ENCODE results near the gene PRODH2. TPM values are rescaled to one million over a fixed set of nuclear protein-coding genes. Genes with fewer than 3 reads are reported as not detected.

The PRODH2 gene
- total and polyA plus RNA-seq, 2 donors (not counting 3 experiments of a cell fraction or from before 2014, with no cell fraction given) = not detected

- H3K27me3 ChIP-seq (ENCODE audit: control insufficient read depth in 2 of 2, insufficient read depth in 2 of 2, low read length in 2 of 2) = no peaks in the 10 kb centered on the region
- no peak overlapping the region for H3K9ac ChIP-seq (replicated peaks; ENCODE audit: extremely low read depth, insufficient read depth, low read length)
- dilution Hi-C loops (cut with MboI; ENCODE audit: extremely low pct_ligation_motif_present, low sequenced_read_pairs) (no loop called here), intact Hi-C loops (cut with micrococcal nuclease) (no loop called here)
- H4K20me1 ChIP-seq (replicated peaks; ENCODE audit: control insufficient read depth, extremely low read depth, insufficient read depth, low read length) = no peaks in the 10 kb centered on the region
- H3K79me2 ChIP-seq (ENCODE audit: control insufficient read depth, insufficient read depth, low read length) = no peaks in the 10 kb centered on the region
- peaks cover 3 to 6% of the 10 kb centered on the region in 2 experiments for H3K36me3 ChIP-seq (ENCODE audit: control insufficient read depth in 2 of 2, extremely low read depth in 1 of 2, insufficient read depth in 2 of 2, low read length in 2 of 2)
- no peak overlapping the region for H2AFZ ChIP-seq (ENCODE audit: low read depth, low read length)
- H3K9me1 ChIP-seq (replicated peaks; ENCODE audit: control insufficient read depth, extremely low read depth, insufficient read depth, low read length) = no peaks in the 10 kb centered on the region
- no peak overlapping the region for H3K4me2 ChIP-seq (ENCODE audit: insufficient read depth, low read length)
- CTCF ChIA-PET = no interaction called here
- TF ChIP-seq JUN (IDR thresholded peaks at IDR 0.05; ENCODE audit: borderline replicate concordance, insufficient read depth, insufficient read length, low read depth) = no peak
- TF ChIP-seq, protein P1, sequence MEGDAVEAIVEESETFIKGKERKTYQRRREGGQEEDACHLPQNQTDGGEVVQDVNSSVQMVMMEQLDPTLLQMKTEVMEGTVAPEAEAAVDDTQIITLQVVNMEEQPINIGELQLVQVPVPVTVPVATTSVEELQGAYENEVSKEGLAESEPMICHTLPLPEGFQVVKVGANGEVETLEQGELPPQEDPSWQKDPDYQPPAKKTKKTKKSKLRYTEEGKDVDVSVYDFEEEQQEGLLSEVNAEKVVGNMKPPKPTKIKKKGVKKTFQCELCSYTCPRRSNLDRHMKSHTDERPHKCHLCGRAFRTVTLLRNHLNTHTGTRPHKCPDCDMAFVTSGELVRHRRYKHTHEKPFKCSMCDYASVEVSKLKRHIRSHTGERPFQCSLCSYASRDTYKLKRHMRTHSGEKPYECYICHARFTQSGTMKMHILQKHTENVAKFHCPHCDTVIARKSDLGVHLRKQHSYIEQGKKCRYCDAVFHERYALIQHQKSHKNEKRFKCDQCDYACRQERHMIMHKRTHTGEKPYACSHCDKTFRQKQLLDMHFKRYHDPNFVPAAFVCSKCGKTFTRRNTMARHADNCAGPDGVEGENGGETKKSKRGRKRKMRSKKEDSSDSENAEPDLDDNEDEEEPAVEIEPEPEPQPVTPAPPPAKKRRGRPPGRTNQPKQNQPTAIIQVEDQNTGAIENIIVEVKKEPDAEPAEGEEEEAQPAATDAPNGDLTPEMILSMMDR (IDR thresholded peaks at IDR 0.05; ENCODE audit: extremely low read depth in 1 of 2, insufficient read depth in 1 of 2, low read depth in 1 of 2, low read length in 2 of 2) = no peak
- no peak for TF ChIP-seq FOS (IDR thresholded peaks at IDR 0.05; ENCODE audit: borderline replicate concordance, insufficient read depth, low read length)
- no peak for TF ChIP-seq MYC (IDR thresholded peaks at IDR 0.05; ENCODE audit: low read depth, low read length)
- no peak for TF ChIP-seq EZH2 (IDR thresholded peaks at IDR 0.05; ENCODE audit: borderline replicate concordance, low read depth, low read length, severe bottlenecking)
- no peak for TF ChIP-seq POLR2A (IDR thresholded peaks at IDR 0.05; ENCODE audit: low read depth, low read length)
- TF ChIP-seq MAX (IDR thresholded peaks at IDR 0.05; ENCODE audit: insufficient read depth, insufficient read length) = no peak
- no peak for TF ChIP-seq GATA2 (IDR thresholded peaks at IDR 0.05; ENCODE audit: insufficient read depth, insufficient read length, low read depth, low read length)
- TF ChIP-seq POLR2AphosphoS5 (IDR thresholded peaks at IDR 0.05; ENCODE audit: insufficient read depth, low read depth, low read length) = no peak
- no TSS peak for BruUV-seq (replicated peaks)
- POLR2A ChIA-PET = no interaction called here
- H3K4me3 ChIP-seq (replicated peaks in 1 of 3; ENCODE audit: insufficient read depth in 1 of 3, low read depth in 1 of 3, low read length in 3 of 3) = no peak overlapping the region
- H3K27ac ChIP-seq (ENCODE audit: insufficient read depth, low read depth, low read length) = no peak overlapping the region
- DNase-seq (ENCODE audit: low read depth, low spot score) = no peak
- no peaks in the 10 kb centered on the region for H3K9me3 ChIP-seq (replicated peaks; ENCODE audit: control insufficient read depth, insufficient read depth, low read length)
- no peaks in the 10 kb centered on the region for H3K4me1 ChIP-seq (ENCODE audit: control insufficient read depth, extremely low read depth, insufficient read depth, low read length)
- no peak for FAIRE-seq
Observed at GRCh38 chr19:35768082-35768421, 44.6 kb downstream of the PRODH2 start.

Data from endothelial cell of umbilical vein (primary cell).